AG09309 (cell line): ENCODE data around the gene CRYZ.

Experiments used
- DNase-seq: peaks from one replicate; pipeline ENCODE4 v3.0.0-alpha.2; 2010; ENCODE audit warnings: low read depth
- H3K4me3 ChIP-seq: 2 replicates; pipeline ENCODE4 v1.5.1; 2011; ENCODE audit warnings: mild to moderate bottlenecking, low read depth, low read length, moderate library complexity; ENCODE audit not compliant: control insufficient read depth
- CTCF ChIP-seq: IDR thresholded peaks from 2 replicates; pipeline ENCODE4 v1.5.1; 2011; ENCODE audit warnings: mild to moderate bottlenecking, low read depth, low read length, inconsistent platforms; ENCODE audit not compliant: insufficient read depth, control insufficient read depth; ENCODE audit errors: missing control alignments

The CRYZ gene

DNA sequence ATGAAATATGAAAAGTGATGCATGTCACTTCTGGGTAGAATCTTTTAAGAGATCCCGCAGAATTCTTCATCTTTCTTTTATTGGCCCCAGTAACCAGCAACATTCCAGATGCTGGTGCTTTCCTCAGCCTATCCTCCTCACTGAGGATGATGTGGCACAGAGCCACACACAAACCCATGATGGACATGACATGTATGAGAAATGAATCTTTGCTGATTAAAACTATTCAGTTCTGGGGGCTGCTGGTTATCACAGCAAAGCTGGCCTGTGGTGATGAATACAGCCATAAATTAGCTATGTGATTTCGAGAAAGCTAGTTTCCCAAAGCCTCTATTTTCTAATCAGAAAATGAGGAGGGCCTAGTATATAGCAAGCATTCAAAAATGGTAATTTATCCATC is 51.0 kb downstream of the CRYZ start:
- DNase-seq, result no peak
- TF ChIP-seq CTCF, result no peak
- H3K4me3 ChIP-seq, result no peak overlapping the region

DNA sequence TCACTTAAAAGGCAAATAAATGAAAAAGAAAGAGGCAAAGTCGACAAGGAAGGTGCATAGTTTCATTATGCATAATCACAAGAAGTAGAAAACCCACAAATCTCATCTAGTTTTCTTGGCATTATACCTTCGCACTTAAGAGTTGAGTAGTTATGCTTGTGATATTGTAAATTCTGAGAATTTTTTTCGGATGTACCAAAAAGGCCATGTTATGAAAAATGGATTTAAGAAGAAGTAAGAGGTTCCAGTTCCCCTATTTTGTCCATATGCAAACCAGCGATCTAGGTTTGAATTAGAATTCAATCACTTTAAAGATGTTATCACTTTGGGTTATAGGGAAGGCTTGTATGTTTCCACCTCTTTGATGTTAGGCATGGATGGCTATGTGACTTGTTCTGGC is 51.4 kb downstream of the CRYZ start:
- no peak for DNase-seq
- H3K4me3 ChIP-seq, result no peak overlapping the region
- no peak for TF ChIP-seq CTCF

- no peak for TF ChIP-seq CTCF
- no peak overlapping the region for H3K4me3 ChIP-seq
- no peak for DNase-seq
These were observed 51.8 kb downstream of the CRYZ start for GRCh38 chr1:74681001-74681400.

- H3K4me3 ChIP-seq, result no peak overlapping the region
- no peak for TF ChIP-seq CTCF
- DNase-seq, result no peak
These were observed 53.0 kb downstream of the CRYZ start for GRCh38 chr1:74679811-74680210.

DNA sequence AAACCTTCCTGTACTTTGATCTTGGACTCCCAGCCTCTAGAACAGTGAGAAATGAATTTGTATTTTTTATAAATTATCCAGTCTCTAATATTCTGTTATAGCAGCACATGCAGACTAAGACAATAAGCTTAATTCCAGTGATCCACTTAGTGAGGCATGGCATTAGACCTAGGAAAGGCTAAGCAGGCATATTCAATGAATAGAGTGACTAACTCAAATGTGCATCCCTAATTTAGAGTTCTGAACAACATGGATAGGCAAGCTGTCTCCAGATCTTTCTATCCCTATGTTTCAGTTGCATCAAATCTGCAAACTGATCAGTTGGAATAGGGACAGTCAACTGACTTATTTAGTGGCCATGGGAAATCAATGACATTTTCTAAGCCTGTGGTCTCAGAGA is 54.9 kb downstream of the CRYZ start:
- H3K4me3 ChIP-seq, result no peak overlapping the region
- DNase-seq, result no peak
- no peak for TF ChIP-seq CTCF

- no peak for DNase-seq
- TF ChIP-seq CTCF, result no peak
- H3K4me3 ChIP-seq, result no peak overlapping the region
These were observed 58.4 kb downstream of the CRYZ start for GRCh38 chr1:74674278-74675048.
